H4 (cell line): ENCODE data around the gene NDUFB7. TPM values are rescaled to one million over a fixed set of nuclear protein-coding genes. Genes with fewer than 3 reads are reported as not detected.
"Not testable (repeated sequence)": the region's sequence is repeated elsewhere in the genome, so short reads cannot be mapped to it uniquely, and the experiment has no call there.

Experiments used
- DNase-seq: peaks from one replicate; pipeline ENCODE4 v3.0.0-alpha.2; 2015; ENCODE audit warnings: low spot score
- total RNA-seq: library from RNA; depleted of rRNA; stranded (reverse); fragments of >200 nt; shearing (Covaris generic); gene quantifications from 2 replicates; pipeline ENCODE4 v1.2.3, GENCODE V29; 2014

Gene NDUFB7
- total RNA-seq, 1 experiment from 2014 or later: 303 TPM

DNA sequence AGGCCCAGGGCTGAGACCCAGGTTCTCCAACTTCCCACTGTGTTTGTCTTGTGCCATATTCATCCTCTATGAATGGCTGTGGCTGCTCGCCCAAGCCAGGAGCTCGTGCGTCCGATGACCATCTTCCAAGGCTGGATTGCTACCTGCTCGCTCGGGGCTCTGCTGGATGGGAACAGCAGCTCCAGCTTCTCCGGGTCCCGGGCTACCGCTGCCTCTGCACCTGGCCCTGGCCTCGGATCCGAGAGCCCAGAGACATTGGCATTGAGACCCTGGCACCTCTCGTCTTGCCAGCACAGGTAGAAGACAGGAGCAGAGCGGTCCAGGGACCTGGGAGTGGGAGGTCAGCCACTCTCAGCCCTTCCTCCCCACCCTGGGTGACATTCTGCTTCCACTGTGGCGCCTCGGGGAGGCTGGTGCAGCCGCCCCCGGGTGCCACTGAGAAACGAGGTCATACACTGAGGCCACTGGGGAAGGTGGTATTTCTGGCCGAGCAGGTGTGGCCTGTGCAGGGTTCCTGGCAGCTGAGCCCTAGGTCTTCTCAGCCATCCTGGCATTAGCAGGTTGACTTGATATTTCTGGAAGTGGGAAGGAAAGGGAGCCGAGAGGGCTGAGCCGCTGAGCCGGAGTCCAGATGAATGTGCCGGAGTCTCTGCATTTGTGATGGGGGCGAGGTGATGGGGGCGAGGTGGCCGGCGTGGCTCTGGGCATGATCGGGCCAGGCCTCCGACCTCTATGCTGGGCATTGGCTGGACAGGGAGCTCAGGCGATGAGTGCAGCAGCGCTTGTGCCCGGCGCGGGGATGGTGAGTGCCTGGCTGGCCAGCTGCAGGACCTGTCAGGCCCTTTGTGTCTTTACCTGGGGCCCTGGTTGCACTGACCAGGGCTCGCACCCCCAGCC, 18.6 kb downstream of the NDUFB7 start:
- DNase-seq: no peak

DNA sequence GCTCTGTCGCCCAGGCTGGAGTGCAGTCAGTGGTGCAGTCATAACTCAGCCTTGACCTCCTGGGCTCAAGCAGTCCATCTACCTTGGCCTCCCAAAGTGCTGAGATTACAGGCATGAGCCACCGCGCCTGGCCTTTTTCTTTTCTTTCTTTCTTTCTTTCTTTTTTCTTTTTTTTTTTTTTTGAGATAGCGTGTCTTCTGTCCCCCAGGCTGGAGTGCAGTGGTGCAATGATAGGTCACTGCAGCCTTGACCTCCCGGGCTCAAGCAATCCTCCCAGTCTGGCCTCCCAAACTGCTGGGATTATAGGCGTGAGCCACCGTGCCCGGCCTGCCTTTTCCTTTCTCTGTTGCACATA, 19.9 kb downstream of the NDUFB7 start:
- DNase-seq: not testable (repeated sequence)

DNA sequence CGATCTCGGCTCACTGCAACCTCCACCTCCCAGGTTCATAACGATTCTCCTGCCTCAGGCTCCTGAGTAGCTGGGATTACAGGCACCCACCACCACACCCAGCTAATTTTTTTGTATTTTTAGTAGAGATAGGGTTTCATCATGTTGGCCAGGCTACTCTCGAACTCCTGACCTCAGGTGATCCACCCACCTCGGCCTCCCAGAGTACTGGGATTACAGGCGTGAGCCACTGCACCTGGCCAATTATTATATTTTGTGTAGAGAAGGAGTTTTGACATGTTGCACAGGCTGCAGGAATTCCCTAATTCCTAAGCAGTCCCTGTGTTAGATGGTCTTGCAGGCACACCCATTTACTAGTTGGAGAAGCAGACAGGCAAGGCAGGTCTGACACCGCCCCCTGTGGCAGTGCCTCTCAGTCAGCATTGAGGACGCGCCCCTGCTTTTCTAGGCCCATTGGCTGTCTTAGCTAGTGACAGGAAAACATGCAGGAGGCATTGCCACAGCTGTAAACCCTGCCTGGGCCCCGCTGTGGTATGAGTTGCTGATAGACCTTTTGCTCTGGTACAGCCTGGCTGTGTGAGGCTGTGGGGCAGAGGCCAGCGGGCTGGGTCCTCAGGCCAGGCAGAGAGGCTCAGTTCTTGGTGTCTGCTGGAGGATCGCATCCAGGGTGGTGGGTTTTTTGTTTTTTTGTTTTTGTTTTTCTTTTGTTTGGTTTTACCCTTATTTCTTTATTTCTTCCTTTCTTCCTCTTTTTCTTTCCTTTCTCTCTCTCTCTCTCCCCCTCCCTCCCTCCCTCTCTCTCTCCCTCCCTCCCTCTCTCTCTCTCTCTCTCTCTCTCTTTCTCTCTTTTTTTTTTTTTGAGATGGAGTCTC, 20.5 kb downstream of the NDUFB7 start:
- peak; percentile 23 for DNase-seq

DNA sequence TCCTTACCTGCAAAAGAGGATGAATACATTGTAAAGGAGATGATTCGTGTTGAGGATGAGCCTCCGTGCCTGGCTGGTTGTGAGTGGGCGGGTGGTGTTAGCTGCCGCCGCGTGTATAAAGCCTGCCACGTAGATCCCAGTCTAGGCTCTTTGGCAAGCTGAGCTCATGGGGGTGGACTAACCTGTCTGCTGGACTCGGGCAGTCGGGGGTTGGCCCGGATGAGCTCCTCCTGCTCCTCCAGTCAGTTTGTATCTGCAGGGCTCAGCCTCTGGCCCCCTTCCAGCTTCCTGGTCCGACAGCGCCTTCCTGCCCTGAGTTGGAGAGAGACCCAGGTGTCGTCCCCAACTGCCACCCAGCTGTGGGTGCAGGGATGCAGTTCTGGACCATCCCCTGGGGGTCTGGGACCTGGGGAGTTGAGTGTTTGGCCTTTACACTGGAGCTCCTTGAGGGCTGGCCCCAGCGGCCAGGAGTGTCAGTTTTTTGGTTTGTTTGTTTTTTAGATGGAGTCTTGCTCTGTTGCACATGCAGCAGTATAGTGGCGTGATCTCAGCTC, 21.6 kb downstream of the NDUFB7 start:
- no peak for DNase-seq

DNA sequence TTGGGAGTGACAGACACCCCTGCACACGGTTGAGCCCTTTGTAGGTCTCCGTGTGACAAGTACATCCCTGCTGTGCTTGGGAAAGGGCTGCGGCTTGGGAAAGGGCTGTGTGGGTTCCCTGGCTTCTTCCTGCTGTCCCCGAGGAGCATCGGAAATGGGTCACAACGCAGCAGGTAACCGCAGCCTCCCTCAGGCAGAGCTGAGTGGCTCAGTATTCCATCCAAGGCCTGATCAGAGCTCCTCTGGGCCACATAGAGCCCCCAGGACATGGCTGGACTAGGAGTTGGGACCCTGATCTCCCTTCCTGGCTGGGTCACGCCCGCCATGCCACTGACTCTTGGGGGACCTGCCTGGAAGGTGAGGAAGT, 26.2 kb downstream of the NDUFB7 start:
- no peak for DNase-seq

DNA sequence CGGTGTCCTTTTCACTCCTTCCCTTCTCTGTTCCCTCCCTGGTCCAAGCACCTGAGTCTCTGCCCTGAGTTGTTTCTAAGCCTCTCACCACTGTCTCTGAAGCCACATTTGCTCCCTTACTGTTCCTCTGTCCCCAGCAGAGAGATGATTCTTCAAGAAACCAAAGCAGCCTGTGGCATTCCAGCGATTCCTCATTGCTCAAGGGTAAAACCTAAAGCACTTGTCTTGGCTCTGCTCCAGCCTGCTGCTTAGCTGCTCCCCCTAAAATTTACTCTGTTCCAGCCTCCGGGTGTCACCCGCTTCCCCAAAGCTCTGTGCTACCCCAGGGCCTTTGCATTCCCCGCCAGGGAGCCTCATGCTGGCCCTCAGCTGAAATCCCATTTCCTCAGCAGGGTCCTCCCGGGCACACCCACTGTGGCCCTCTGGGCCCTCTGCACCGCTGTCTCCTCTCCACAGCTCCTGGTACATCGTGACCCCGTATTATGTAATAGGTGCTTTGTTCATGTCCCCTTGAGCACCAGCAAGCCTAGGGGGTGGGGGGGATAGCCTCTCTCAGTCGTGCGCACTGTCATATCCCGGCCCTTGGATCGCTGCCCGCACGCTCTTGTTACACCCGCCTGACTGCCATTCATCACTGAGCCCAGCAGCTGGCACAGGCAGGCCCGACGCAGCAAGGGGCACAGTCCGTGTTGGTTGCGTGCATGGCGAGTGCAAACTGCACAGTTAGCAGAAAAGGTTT, 26.7 kb downstream of the NDUFB7 start:
- no peak for DNase-seq

DNA sequence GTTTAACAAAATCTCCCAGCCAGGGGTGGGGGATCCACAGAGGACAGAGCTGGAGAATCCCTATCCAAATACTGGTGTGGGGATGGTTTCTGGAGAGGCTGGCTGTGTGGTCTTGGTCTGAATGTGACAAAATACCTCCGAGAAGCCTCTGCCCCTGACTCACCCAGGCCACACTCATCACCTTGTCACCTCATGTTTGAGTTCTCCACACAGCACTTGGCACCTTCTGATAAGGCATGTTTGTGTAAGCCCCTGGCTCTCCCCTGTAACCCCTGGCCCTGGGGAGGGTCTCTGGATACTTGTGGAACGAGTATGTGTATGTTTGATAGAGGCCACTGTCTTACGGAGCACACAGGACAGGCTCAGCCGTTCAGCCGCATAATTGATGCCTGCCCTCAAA, 27.8 kb downstream of the NDUFB7 start:
- no peak for DNase-seq

DNA sequence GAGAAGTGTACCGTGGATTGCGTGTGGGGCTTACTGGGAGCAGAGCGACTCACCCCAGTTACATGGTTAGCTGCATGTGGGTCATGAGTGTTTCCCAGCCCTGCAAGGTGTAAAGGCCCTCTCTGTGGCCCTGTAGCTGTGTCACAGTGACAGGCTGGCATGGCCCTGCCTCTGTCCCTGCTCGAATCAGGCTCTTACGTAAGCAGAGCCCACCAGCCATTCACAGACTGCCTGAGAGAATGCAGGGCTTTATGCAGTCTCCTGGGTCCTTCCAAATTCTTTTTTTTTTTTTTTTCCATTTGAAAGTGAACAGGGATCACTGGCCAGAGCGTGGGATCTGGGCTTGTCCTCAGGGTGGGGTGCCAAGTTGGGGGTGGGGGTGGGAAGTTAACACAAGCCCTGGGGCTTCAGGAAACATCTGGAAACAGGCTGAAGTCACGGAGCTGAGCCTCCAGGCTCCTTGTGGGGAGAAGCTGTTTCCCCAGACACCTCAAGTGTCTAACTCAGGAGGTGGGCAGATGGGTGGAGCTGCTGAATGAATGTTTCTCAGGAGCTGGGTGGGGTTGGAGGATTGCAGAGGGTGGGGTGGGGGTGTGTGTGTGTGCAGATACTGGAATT, 29.0 kb downstream of the NDUFB7 start:
- DNase-seq: no peak

DNA sequence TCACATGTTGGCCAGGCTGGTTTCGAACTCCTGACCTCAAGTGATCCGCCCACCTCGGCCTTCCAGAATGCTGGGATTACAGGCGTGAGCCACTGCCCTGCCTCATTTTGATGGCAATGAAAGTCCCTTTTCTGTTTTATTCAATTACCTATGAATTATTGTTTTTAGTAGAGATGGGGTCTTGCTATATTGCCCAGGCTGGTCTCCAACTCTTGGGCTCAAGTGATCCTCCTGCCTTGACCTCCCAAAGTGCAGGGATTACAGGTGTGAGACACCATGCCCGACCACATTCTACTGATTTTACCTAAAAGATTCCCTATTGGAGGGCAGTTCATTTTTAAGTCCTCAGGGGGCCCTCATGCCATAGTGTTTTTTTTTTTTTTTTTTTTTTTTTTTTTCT, 29.9 kb downstream of the NDUFB7 start:
- not testable (repeated sequence) for DNase-seq

DNA sequence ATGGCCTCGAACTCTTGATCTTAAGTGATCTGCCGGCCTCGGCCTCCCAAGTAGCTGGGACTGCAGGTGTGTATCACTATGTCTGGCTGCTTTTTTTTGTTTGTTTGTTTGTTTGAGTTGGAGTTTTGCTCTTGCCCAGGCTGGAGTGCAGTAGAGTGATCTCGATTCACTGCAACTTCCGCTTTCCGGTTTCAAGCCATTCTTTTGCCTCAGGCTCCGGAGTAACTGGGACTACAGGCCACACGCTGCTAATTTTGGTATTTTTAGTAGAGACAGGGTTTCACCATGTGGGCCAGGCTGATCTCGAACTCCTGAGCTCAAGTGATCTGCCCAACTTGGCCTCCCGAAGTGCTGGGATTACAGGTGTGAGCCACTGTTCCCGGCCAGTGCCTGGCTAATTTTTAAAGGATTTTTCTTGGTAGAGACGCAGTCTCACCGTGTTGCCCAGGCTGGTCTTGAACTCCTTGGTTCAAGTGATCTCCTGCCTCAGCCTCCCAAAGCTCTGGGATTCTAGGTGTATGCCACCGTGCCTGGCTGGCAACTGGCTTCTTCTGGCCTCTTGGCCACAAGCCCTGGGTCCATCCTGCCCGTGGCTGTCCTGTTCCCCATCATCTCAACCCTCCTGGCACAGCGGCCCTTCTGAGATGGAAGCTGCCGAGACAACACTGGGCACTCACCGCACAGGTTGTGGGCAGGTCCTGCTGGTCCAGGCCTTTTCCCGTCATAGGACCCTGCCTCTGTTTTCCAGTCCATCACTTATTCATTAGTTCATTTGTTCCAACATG, 30.9 kb downstream of the NDUFB7 start:
- DNase-seq: no peak

DNA sequence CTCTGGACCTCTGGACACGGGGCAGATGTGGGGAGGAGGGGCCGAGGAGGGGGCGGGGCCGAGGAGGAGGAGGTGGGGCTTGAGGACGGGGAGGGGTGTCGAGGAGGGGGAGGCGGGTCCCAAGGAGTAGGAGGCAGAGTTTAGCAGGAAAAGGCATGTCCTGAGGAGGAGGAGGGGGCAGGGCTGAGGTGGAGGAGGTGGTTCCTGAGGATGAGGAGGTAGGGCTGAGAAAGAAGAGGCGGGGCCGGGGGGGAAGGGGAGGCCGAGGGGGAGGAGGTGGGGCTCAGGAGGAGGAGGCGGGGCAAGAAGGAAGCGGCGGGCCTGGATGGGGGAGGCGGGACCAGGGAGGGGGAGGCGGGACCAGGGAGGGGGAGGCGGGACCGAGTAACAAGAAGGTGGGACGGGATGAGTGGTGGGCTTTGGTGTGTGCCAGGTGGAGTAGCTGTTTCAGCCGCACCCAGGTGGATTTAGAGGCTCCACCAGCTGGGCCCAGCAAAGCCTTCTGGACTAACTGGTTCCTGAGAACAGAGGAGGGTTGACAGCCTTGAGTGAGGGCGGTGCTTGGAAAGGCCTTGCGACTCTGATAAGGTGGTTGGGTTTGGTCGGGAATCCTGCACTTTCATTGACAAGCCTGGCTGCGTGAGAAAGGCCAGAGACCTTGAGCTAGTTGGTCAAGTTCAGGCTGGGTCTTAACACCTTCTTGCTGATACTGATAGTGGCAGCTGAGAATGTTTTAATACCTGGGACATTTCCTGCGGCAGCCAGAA, 34.8 kb downstream of the NDUFB7 start:
- DNase-seq: no peak

DNA sequence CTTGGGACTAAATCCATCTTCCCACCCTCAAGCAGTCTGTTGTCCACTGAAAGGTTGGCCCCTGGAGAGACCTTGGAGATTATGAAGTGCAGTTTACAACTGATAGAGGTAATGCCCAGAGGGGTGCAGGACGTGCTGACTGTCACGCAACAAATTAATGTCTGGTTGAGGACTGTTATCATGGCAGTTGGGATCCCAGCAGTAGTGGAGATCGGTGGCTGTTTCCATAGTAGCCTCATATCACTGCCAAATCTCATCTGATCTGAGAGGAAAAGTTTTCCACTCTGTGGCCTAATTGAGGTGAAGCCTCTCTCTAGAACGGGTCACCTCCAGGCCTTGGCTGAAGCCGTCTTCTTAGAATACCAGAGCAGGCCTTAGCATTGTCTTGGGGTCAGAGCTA, 38.4 kb downstream of the NDUFB7 start:
- DNase-seq: no peak

DNA sequence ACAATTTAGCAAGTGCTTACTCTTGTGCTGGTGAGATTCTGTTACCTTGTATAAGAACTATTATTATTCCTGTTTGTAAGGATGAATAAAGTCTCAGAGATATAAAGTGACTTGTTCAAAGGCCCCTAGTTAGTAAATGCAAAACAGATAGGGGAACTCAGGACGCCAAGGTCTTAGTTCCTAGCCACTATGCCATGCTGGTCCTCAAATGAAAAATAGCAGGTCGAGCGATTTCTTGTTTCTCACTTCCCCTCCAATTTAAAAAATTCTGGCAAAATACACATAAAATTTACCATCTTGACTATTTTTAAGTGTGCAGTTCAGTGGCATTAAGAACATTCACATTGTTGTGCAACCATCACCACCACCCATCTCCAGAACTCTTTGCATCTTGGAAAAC, 41.4 kb downstream of the NDUFB7 start:
- no peak for DNase-seq

DNA sequence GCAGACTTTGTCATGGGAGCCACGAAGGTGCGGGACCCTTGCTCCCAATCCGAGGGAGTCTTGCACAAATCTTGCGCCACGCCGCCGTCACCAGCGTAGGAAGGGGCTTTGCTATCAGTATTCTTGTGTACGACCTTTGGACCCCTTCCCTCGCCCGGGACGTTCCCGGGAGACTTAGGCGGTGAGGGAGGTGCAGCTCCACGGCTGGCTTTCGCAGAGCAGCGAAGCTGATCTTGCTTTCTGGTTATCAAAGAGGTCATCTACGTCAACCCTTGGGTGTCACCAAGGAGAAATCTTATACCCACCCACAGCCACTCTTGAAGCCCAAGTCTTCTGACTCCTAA, 41.9 kb downstream of the NDUFB7 start:
- no peak for DNase-seq

DNA sequence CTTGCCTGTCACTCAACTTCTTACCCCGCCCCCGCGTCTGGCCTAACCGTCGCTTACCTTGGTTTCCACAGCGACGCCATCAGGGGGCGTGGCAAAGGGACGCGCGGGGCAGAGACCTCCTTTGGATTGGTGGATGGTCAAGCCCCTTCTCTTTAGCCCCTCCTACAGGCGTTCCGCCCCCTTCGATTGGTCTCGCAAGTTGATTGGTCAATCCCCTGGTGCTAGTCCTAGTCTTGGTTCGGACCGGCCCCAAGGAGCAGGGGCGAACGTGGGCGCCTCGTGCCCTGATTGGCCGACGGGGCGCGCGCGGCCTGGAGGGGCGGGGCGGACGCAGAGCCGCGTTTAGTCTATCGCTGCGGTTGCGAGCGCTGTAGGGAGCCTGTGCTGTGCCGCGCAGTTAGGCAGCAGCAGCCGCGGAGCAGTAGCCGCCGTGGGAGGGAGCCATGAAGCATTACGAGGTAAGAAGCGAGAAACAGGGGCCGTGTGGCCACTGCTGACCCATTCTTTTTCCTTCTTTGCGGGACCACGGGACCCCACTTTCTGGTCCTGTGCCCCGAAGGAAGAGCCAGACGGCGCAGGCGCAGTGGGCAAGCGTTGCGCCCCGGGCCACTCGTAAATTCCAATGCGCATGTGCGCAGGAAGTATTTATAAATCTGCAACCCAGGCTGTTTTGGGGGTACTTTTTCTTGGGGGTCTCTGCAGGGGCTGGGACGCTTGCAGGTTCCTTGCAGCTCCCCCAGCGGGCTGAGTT, 42.4 kb downstream of the NDUFB7 start, which contains the start of gene TECR:
Gene TECR, plus strand, starts transcription at position 341 of the 751 bp plus-strand sequence. Its CDS starts 103 bp downstream, at position 444.
- DNase-seq: peak; percentile 100

DNA sequence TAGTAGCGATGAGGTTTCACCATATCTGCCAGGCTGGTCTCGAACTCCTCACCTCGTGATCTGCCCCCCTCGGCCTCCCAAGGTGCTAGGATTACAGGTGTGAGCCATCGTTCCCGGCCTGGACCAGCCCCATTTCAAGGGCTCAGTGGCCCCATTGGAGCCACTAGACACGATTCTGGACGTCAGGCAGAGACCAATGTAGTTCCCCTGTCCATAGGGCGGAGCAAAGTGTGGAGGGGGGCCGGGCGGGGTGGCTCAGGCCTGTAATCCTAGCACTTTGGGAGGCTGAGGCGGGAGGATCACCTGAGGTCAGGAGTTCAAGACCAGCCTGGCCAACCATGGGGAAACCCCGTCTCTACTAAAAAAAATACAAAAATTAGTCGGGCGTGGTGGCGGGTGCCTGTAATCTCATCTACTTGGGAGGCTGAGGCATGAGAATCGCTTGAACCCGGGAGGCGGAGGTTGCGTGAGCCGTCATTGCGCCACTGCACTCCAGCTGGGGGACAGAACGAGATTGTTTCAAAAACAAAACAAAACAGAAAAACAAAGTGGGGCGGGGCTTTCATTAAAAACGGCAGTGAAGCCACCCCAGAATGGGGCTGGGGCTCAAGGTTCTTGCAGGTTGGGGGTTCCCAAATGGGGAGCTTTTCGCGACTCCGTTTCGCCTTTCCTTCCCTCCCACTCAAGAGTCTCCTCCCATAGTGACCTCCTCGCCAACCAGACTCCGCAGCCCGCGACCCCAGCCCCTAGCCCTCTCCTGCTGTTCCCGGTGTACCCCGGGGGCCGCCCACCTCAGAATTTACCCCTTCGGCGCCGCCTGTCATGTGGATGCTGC, 43.2 kb downstream of the NDUFB7 start:
- DNase-seq: no peak

DNA sequence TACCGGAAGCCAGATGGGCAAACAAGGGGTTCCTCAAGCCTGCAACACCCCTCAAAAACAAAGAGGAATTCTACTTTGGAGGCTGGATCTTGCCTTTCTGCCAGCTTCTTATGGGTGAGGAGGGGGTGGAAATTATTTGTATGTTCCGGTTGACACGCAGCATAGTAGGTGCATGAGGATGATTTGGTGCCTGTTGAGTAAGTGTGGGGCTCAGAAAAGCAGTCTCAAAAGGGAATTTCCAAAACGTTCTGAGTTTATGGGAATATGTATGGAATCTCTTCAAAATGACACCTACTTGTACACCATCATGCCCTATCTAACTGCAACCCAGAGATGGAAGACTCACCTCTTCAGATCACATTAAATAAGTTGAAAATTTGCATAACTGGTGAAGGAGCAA, 45.4 kb downstream of the NDUFB7 start:
- no peak for DNase-seq

DNA sequence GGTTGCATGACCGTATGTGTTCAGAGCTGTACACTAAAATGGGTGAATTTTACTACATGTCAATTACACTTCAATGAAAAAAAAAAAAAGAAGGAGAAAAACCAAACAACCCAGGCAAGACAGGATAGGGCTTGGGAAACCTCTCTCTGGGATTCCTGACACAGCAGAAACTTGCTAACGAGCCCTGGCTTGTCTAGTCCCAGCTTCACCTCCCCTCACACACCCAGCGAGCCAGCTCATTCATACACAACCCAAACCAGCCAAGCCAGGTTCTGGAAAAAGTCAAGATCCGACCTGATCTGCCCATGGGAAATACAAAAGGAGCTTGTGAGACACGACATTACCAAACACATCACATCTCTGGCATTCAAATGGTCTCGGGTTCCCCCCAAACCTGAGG, 46.1 kb downstream of the NDUFB7 start:
- no peak for DNase-seq
